Astrocyte (in vitro differentiated cells and primary cell): Measurements from ENCODE around the gene CASP3. TPM values are rescaled to one million over a fixed set of nuclear protein-coding genes. Genes with fewer than 3 reads are reported as not detected.

ENCODE experiments used
- DNase-seq: peaks from one replicate; pipeline ENCODE4 v3.0.0-alpha.2; 2010; ENCODE audit warnings: low read depth
- FAIRE-seq: peaks from 2 replicates; lab custom pipeline; 2011; peaks lifted over from hg19 to GRCh38; lab: Jason Lieb, UNC
- H2AFZ ChIP-seq: 2 replicates; pipeline ENCODE4 v1.6.0; 2012; ENCODE audit warnings: low read depth, low read length, inconsistent platforms
- H3K27ac ChIP-seq: 2 replicates; pipeline ENCODE4 v1.5.1; 2011; ENCODE audit warnings: low read depth, low read length, inconsistent platforms
- H3K27me3 ChIP-seq: 2 replicates; pipeline ENCODE4 v1.6.0; 2011; ENCODE audit warnings: low read length, inconsistent platforms; ENCODE audit not compliant: insufficient read depth
- H3K36me3 ChIP-seq: 2 replicates; pipeline ENCODE4 v1.5.1; 2011; ENCODE audit warnings: low read length, inconsistent platforms; ENCODE audit not compliant: insufficient read depth
- H3K4me1 ChIP-seq: 2 replicates; pipeline ENCODE4 v1.5.1; 2011; ENCODE audit warnings: low read length, inconsistent platforms; ENCODE audit not compliant: insufficient read depth
- H3K4me2 ChIP-seq: 2 replicates; pipeline ENCODE4 v1.6.0; 2012; ENCODE audit warnings: low read length, inconsistent platforms
- H3K4me3 ChIP-seq: 2 replicates; pipeline ENCODE4 v1.5.1; 2011; ENCODE audit warnings: low read depth, mild to moderate bottlenecking, low read length, inconsistent platforms; ENCODE audit not compliant: insufficient read depth
- H3K79me2 ChIP-seq: 2 replicates; pipeline ENCODE4 v1.6.0; 2012; ENCODE audit warnings: mild to moderate bottlenecking, low read length, inconsistent platforms; ENCODE audit not compliant: insufficient read depth
- H3K9ac ChIP-seq: 2 replicates; pipeline ENCODE4 v1.6.0; 2012; ENCODE audit warnings: mild to moderate bottlenecking, low read length, inconsistent platforms
- H3K9me3 ChIP-seq: 2 replicates; pipeline ENCODE4 v1.5.1; 2012; ENCODE audit warnings: low read depth, mild to moderate bottlenecking, low read length, inconsistent platforms; ENCODE audit not compliant: insufficient read depth
- H4K20me1 ChIP-seq: 2 replicates; pipeline ENCODE4 v1.6.0; 2012; ENCODE audit warnings: low read length, inconsistent platforms; ENCODE audit not compliant: insufficient read depth
- H3K27ac Mint-ChIP-seq: one replicate; pipeline ENCODE4 v1.8.0; 2021; ENCODE audit warnings: mild to moderate bottlenecking, mixed read lengths; ENCODE audit not compliant: unreplicated experiment
- H3K27me3 Mint-ChIP-seq: one replicate; pipeline ENCODE4 v1.8.0; 2021; ENCODE audit warnings: low read depth, mixed read lengths; ENCODE audit not compliant: unreplicated experiment
- H3K36me3 Mint-ChIP-seq: one replicate; pipeline ENCODE4 v1.8.0; 2021; ENCODE audit warnings: low read depth, mixed read lengths; ENCODE audit not compliant: unreplicated experiment
- H3K4me1 Mint-ChIP-seq: one replicate; pipeline ENCODE4 v1.8.0; 2021; ENCODE audit warnings: low read depth, mixed read lengths; ENCODE audit not compliant: unreplicated experiment
- H3K4me3 Mint-ChIP-seq: one replicate; pipeline ENCODE4 v1.8.0; 2021; ENCODE audit warnings: mild to moderate bottlenecking, moderate library complexity, mixed read lengths; ENCODE audit not compliant: unreplicated experiment
- H3K9me3 Mint-ChIP-seq: one replicate; pipeline ENCODE4 v1.8.0; 2021; ENCODE audit warnings: mild to moderate bottlenecking, mixed read lengths; ENCODE audit not compliant: unreplicated experiment
- EZH2 ChIP-seq: IDR thresholded peaks from 2 replicates; pipeline ENCODE4 v1.6.1; 2012; ENCODE audit warnings: mild to moderate bottlenecking, low read length, inconsistent platforms; ENCODE audit not compliant: insufficient read depth
- total RNA-seq: library from RNA; stranded (reverse); gene quantifications from 2 replicates; pipeline ENCODE4 v1.2.1, GENCODE V29; 2021
- TF ChIP-seq, protein P1 (sequence below): IDR thresholded peaks from 2 replicates; pipeline ENCODE4 v1.5.1; 2011; ENCODE audit warnings: low read depth, mild to moderate bottlenecking, inconsistent platforms, low read length, moderate library complexity; ENCODE audit not compliant: insufficient read depth

The CASP3 gene
- total RNA-seq, 1 donor from 2014 or later, result 44.8 TPM

DNA sequence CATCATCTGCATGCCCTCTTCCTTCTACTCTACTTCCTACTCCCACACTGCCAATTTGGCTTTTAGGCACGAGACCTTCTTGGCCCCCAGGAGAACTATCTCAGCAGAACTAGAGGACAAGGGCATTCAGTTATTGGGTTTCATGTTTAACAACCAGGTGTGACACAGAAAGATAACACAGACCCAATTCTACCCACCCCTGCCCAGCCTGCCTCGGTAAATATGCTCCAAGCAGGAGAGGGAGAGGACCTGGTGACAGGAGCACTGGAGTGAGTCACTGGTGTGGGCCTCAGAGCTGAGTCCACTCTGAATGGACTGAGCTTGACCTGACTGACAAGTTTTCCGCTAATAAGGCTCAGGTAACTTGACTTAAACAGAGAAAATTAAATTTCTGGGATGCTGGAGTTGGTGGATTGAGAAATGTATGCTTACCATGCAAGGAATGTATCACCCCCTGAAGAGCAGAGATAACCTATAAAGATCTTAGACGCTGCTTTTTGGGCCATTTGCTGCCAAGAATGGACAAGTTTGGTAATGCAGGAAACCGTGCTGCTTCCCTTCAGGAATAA, 52.5 kb downstream of the CASP3 start:
- H3K4me2 ChIP-seq, result no peak overlapping the region
- no peak overlapping the region for H2AFZ ChIP-seq
- H3K27me3 Mint-ChIP-seq, result peaks cover 3% of the 10 kb centered on the region
- no peaks in the 10 kb centered on the region for H4K20me1 ChIP-seq
- H3K9me3 ChIP-seq, result no peaks in the 10 kb centered on the region
- peaks cover 25% of the 10 kb centered on the region for H3K4me1 Mint-ChIP-seq
- no peak overlapping the region for H3K27ac Mint-ChIP-seq
- no peak for TF ChIP-seq EZH2
- TF ChIP-seq, protein P1, sequence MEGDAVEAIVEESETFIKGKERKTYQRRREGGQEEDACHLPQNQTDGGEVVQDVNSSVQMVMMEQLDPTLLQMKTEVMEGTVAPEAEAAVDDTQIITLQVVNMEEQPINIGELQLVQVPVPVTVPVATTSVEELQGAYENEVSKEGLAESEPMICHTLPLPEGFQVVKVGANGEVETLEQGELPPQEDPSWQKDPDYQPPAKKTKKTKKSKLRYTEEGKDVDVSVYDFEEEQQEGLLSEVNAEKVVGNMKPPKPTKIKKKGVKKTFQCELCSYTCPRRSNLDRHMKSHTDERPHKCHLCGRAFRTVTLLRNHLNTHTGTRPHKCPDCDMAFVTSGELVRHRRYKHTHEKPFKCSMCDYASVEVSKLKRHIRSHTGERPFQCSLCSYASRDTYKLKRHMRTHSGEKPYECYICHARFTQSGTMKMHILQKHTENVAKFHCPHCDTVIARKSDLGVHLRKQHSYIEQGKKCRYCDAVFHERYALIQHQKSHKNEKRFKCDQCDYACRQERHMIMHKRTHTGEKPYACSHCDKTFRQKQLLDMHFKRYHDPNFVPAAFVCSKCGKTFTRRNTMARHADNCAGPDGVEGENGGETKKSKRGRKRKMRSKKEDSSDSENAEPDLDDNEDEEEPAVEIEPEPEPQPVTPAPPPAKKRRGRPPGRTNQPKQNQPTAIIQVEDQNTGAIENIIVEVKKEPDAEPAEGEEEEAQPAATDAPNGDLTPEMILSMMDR, result no peak
- no peak for FAIRE-seq
- H3K36me3 ChIP-seq, result no peaks in the 10 kb centered on the region
- peaks cover 5% of the 10 kb centered on the region for H3K36me3 Mint-ChIP-seq
- no peak for DNase-seq
- H3K4me3 ChIP-seq, result no peak overlapping the region
- no peaks in the 10 kb centered on the region for H3K79me2 ChIP-seq
- H3K9ac ChIP-seq, result no peak overlapping the region
- no peak overlapping the region for H3K27ac ChIP-seq
- H3K27me3 ChIP-seq, result no peaks in the 10 kb centered on the region
- H3K9me3 Mint-ChIP-seq, result no peaks in the 10 kb centered on the region
- H3K4me1 ChIP-seq, result peaks cover 4% of the 10 kb centered on the region
- no peak overlapping the region for H3K4me3 Mint-ChIP-seq

DNA sequence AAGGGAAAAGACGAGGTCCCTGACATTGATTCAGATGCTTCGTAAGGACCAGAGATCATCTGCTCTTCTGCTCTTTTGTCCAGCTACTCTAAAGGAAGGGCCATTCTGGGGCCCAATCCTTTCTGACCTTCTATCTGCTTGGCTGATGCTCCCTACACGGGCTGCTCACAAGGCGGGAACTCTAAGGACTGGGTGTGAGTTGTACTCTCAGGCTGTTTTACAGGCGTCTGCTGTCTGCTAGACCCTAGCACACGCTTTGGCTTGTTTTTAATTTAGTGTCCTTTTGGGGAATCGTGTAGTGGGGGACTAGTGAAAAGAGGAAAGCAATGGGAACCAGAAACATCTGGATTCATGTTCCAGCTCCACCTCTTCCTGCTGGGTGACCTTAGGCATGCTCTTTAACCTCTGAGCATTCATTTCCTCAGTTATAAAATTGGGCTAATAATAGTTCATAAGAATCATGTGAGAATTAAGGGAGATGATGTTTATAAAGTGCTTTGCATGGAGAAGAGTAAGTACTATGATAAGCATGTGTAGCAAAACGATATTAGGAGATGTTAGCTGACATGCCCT, 53.1 kb downstream of the CASP3 start:
- H3K9ac ChIP-seq, result no peak overlapping the region
- H3K36me3 ChIP-seq, result no peaks in the 10 kb centered on the region
- H3K79me2 ChIP-seq, result no peaks in the 10 kb centered on the region
- H4K20me1 ChIP-seq, result no peaks in the 10 kb centered on the region
- no peak overlapping the region for H3K27ac Mint-ChIP-seq
- H3K27me3 ChIP-seq, result no peaks in the 10 kb centered on the region
- peaks cover 4% of the 10 kb centered on the region for H3K4me1 ChIP-seq
- H3K4me2 ChIP-seq, result no peak overlapping the region
- H3K4me3 Mint-ChIP-seq, result no peak overlapping the region
- no peak overlapping the region for H3K27ac ChIP-seq
- no peak for TF ChIP-seq EZH2
- TF ChIP-seq, protein P1, result no peak
- peaks cover 5% of the 10 kb centered on the region for H3K36me3 Mint-ChIP-seq
- FAIRE-seq, result no peak
- peaks cover 3% of the 10 kb centered on the region for H3K27me3 Mint-ChIP-seq
- no peak overlapping the region for H2AFZ ChIP-seq
- no peak overlapping the region for H3K4me3 ChIP-seq
- H3K9me3 ChIP-seq, result no peaks in the 10 kb centered on the region
- no peak for DNase-seq
- no peaks in the 10 kb centered on the region for H3K9me3 Mint-ChIP-seq
- peaks cover 25% of the 10 kb centered on the region for H3K4me1 Mint-ChIP-seq

DNA sequence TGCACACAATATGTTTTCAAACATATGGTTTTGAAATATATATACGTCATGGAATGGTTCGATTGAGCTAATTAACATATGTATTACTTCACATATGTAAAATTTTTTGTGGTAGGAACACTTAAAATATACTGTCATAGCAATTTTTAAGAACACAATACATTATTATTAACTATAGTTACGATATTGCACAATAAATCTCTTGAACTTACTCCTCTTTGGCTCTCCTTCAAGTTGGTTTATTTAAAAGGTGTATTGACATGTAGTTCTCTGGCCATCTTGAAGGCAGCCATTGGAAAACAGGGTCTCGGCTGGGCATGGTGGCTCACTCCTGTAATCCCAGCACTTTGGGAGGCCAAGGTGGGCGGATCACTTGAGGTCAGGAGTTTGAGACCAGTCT, 53.8 kb downstream of the CASP3 start:
- no peak overlapping the region for H3K4me3 ChIP-seq
- no peak overlapping the region for H3K9ac ChIP-seq
- H3K27me3 ChIP-seq, result no peaks in the 10 kb centered on the region
- no peaks in the 10 kb centered on the region for H4K20me1 ChIP-seq
- H3K36me3 ChIP-seq, result no peaks in the 10 kb centered on the region
- FAIRE-seq (no peak), DNase-seq (no peak)
- peaks cover 4% of the 10 kb centered on the region for H3K4me1 ChIP-seq
- Mint-ChIP-seq H3K4me3 (no peak overlapping the region), H3K27me3 (peaks cover 3% of the 10 kb centered on the region), H3K4me1 (peaks cover 25% of the 10 kb centered on the region), H3K9me3 (no peaks in the 10 kb centered on the region), H3K27ac (no peak overlapping the region), H3K36me3 (peaks cover 5% of the 10 kb centered on the region)
- no peak overlapping the region for H2AFZ ChIP-seq
- TF ChIP-seq, protein P1, result no peak
- no peak for TF ChIP-seq EZH2
- no peak overlapping the region for H3K4me2 ChIP-seq
- H3K27ac ChIP-seq, result no peak overlapping the region
- H3K79me2 ChIP-seq, result no peaks in the 10 kb centered on the region
- H3K9me3 ChIP-seq, result no peaks in the 10 kb centered on the region
